Endothelial cell (in vitro differentiated cells): ENCODE measurements around the gene INO80B. TPM values are rescaled to one million over a fixed set of nuclear protein-coding genes. Genes with fewer than 3 reads are reported as not detected.

ENCODE experiments used
- DNase-seq: peaks from one replicate; pipeline ENCODE4 v3.0.0; 2021; ENCODE audit warnings: low spot score
- H3K27ac Mint-ChIP-seq: one replicate; pipeline ENCODE4 v1.8.0; 2021; ENCODE audit warnings: mixed read lengths, inconsistent platforms; ENCODE audit not compliant: unreplicated experiment
- H3K27me3 Mint-ChIP-seq: one replicate; pipeline ENCODE4 v1.8.0; 2021; ENCODE audit warnings: mild to moderate bottlenecking, moderate library complexity, mixed read lengths, inconsistent platforms; ENCODE audit not compliant: unreplicated experiment
- H3K36me3 Mint-ChIP-seq: one replicate; pipeline ENCODE4 v1.8.0; 2021; ENCODE audit warnings: mild to moderate bottlenecking, low read depth, mixed read lengths, inconsistent platforms; ENCODE audit not compliant: unreplicated experiment
- H3K4me1 Mint-ChIP-seq: one replicate; pipeline ENCODE4 v1.8.0; 2021; ENCODE audit warnings: mild to moderate bottlenecking, mixed read lengths, inconsistent platforms; ENCODE audit not compliant: unreplicated experiment
- H3K4me3 Mint-ChIP-seq: one replicate; pipeline ENCODE4 v1.8.0; 2021; ENCODE audit warnings: mild to moderate bottlenecking, mixed read lengths, inconsistent platforms; ENCODE audit not compliant: unreplicated experiment
- H3K9me3 Mint-ChIP-seq: one replicate; pipeline ENCODE4 v1.8.0; 2021; ENCODE audit warnings: mixed read lengths, inconsistent platforms; ENCODE audit not compliant: unreplicated experiment
- CTCF ChIP-seq: fragments of 200-600 bp; sonication (generic); IDR thresholded peaks from one replicate; pipeline ENCODE4 v1.5.0; 2021; ENCODE audit warnings: antibody characterized with exemption; ENCODE audit not compliant: unreplicated experiment
- total RNA-seq: library from RNA; stranded (reverse); fragmentation: NEBNext Ultra II Directional; extraction: Animal tissue kit (Norgen Biotek cat#: 25700); gene quantifications from one replicate; pipeline ENCODE4 v1.2.1, GENCODE V29; 2021; ENCODE audit not compliant: unreplicated experiment

The INO80B gene
- total RNA-seq, 1 donor from 2014 or later: 22.1 TPM

- Mint-ChIP-seq H3K4me1 (no peaks in the 10 kb centered on the region), H3K4me3 (no peak overlapping the region), H3K36me3 (peaks cover 34% of the 10 kb centered on the region), H3K27me3 (peaks cover 11% of the 10 kb centered on the region), H3K27ac (peak overlapping the region; percentile 19), H3K9me3 (no peaks in the 10 kb centered on the region)
- no peak for TF ChIP-seq CTCF
- no peak for DNase-seq
These were observed 34.0 kb downstream of the INO80B start for GRCh38 chr2:74488643-74489481.

- peaks cover 11% of the 10 kb centered on the region for H3K27me3 Mint-ChIP-seq
- no peak for DNase-seq
These were observed 35.0 kb downstream of the INO80B start for GRCh38 chr2:74489906-74490305.

GRCh38 chr2:74491648-74492544 is 37.0 kb downstream of the INO80B start:
- no peak for DNase-seq
- Mint-ChIP-seq H3K27ac (peak overlapping the region; percentile 10), H3K9me3 (no peaks in the 10 kb centered on the region), H3K36me3 (peaks cover 39% of the 10 kb centered on the region), H3K4me3 (peak overlapping the region; percentile 63), H3K27me3 (peaks cover 13% of the 10 kb centered on the region), H3K4me1 (no peaks in the 10 kb centered on the region)
- no peak for TF ChIP-seq CTCF

More at GRCh38 chr2:74489906-74490305, 35.0 kb downstream of the INO80B start:
- H3K9me3 Mint-ChIP-seq: no peaks in the 10 kb centered on the region
- H3K4me1 Mint-ChIP-seq: no peaks in the 10 kb centered on the region
- peaks cover 39% of the 10 kb centered on the region for H3K36me3 Mint-ChIP-seq
- H3K27ac Mint-ChIP-seq: no peak overlapping the region
- no peak overlapping the region for H3K4me3 Mint-ChIP-seq
- no peak for TF ChIP-seq CTCF

- Mint-ChIP-seq H3K27me3 (peaks cover 22% of the 10 kb centered on the region), H3K27ac (no peak overlapping the region), H3K4me1 (peaks cover 7% of the 10 kb centered on the region), H3K9me3 (no peaks in the 10 kb centered on the region), H3K4me3 (peak overlapping the region; percentile 39), H3K36me3 (peaks cover 39% of the 10 kb centered on the region)
- DNase-seq: no peak
- TF ChIP-seq CTCF: no peak
These were observed 38.7 kb downstream of the INO80B start for GRCh38 chr2:74493546-74493945.
